ENCODE results near the gene CCDC8.

- TF ChIP-seq POLR2A (IDR thresholded peaks at IDR 0.05; ENCODE audit: low read depth, low read length) (no peak), POLR2AphosphoS5 (IDR thresholded peaks at IDR 0.05; ENCODE audit: low read depth, low read length) (no peak), TAF1 (IDR thresholded peaks at IDR 0.05; ENCODE audit: borderline replicate concordance, low read depth, low read length) (no peak)
Measured at GRCh38 chr19:46388311-46389095, 24.9 kb downstream of the CCDC8 start.

Measured in GM12892 (cell line).